HUES64 (cell line): ENCODE results near the gene UCN3.

ENCODE experiments used
- H3K27ac ChIP-seq: 2 replicates; pipeline ENCODE4 v1.7.0; 2013; ENCODE audit warnings: low read depth, low read length, inconsistent platforms
- H3K27me3 ChIP-seq: 2 replicates; pipeline ENCODE4 v1.6.1; 2013; ENCODE audit warnings: mild to moderate bottlenecking, low read length; ENCODE audit not compliant: insufficient read depth
- H3K36me3 ChIP-seq: 2 replicates; pipeline ENCODE4 v1.6.1; 2013; ENCODE audit warnings: mild to moderate bottlenecking, low read length; ENCODE audit not compliant: insufficient read depth
- H3K4me1 ChIP-seq: 2 replicates; pipeline ENCODE4 v1.6.1; 2013; ENCODE audit warnings: mild to moderate bottlenecking, low read length, moderate library complexity; ENCODE audit not compliant: insufficient read depth
- H3K4me3 ChIP-seq: 2 replicates; pipeline ENCODE4 v1.5.1; 2013; ENCODE audit warnings: mild to moderate bottlenecking, low read length, moderate library complexity
- H3K9ac ChIP-seq: 2 replicates; pipeline ENCODE4 v1.6.1; 2013; ENCODE audit warnings: mild to moderate bottlenecking, low read depth, low read length
- H3K9me3 ChIP-seq: 2 replicates; pipeline ENCODE4 v1.6.1; 2013; ENCODE audit warnings: low read depth, low read length; ENCODE audit not compliant: insufficient read depth
- WGBS: fragments of 150-250, 120-280 bp; methylation state at CpG from one replicate; pipeline ENCODE4 v1.1.7; 2013; ENCODE audit warnings: missing lambda C conversion rate; 5-methylcytosine and 5-hydroxymethylcytosine counted together

UCN3 gene

DNA sequence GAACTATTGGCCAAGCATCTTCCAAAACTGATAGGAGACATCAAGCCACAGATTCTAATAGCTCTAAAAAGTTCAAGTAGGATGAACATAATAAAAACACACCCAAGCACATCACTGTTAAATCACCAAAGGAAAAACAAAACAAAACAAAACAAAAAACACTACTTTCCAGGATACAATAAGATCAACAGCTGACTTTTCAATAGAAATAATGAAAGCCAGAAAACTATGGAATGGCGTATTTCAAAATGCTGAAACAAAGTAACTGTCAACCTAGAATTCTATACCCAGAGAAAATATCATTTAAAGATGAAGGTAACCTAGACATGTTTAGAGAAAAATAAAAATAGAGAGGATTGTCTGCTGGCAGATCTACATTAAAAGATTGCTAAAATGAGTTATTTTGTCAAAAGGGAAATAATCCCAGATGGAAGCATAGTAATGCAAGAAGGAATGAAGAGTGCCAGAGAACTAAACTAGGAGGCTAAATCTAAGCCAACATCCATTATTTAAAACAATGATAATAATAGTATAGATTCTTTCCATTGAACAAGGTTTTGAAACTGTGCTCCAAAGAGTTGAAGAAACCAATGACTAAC, 25.9 kb downstream of the UCN3 start:
- no peak overlapping the region for H3K4me3 ChIP-seq
- no peak overlapping the region for H3K27ac ChIP-seq
- WGBS: 75% methylated on average over 1 of the region's 1 CpG
- H3K9me3 ChIP-seq: peaks cover 39% of the 10 kb centered on the region
- H3K4me1 ChIP-seq: no peaks in the 10 kb centered on the region
- no peak overlapping the region for H3K9ac ChIP-seq
- no peaks in the 10 kb centered on the region for H3K27me3 ChIP-seq
- H3K36me3 ChIP-seq: 0 out of 2 replicates have a peak, but pooled peaks cover 2% of the 10 kb centered on the region

DNA sequence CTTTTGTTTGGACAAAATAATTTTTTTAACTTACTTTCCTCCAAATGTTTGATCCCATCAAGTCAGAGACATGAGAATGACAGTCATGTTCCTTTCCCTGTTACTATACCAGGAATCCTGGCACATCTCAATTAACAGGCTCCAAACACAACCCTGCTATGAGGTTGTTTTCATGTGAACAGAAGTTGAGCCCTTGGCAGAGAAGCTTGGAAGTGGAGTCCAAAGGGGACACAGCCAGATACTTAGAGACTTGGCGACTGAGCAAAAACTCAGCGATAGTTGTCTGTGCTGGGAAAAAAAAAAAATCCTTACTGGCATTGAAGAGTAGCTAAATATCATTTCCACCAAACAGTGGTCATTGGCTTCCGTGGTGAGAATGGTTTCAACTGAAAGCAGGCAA, 27.0 kb downstream of the UCN3 start:
- WGBS: 98% methylated on average over 3 of the region's 3 CpGs
- H3K36me3 ChIP-seq: 0 out of 2 replicates have a peak, but pooled peaks cover 2% of the 10 kb centered on the region
- no peak overlapping the region for H3K9ac ChIP-seq
- H3K9me3 ChIP-seq: peaks cover 39% of the 10 kb centered on the region
- H3K4me1 ChIP-seq: no peaks in the 10 kb centered on the region
- no peak overlapping the region for H3K4me3 ChIP-seq
- no peaks in the 10 kb centered on the region for H3K27me3 ChIP-seq
- H3K27ac ChIP-seq: no peak overlapping the region

DNA sequence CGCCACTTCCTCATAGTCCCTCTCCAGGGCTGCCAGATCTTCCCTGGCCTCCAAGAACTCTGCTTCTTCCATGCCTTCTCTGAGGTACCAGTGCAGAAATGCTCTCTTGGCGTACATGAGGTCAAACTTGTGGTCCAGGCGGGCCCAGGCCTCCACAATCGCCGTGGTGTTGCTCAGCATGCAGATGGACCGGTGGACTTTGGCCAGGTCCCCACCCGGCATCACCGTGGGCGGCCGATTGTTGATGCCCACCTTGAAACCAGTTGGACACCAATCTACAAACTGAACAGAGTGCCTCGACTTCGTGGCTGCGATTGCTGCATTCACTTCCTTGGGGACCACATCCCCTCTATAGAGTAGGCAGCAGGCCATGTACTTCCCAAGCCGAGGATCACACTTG, 28.8 kb downstream of the UCN3 start:
- no peaks in the 10 kb centered on the region for H3K27me3 ChIP-seq
- no peak overlapping the region for H3K27ac ChIP-seq
- H3K4me1 ChIP-seq: no peaks in the 10 kb centered on the region
- H3K36me3 ChIP-seq: 0 out of 2 replicates have a peak, but pooled peaks cover 2% of the 10 kb centered on the region
- peaks cover 39% of the 10 kb centered on the region for H3K9me3 ChIP-seq
- H3K4me3 ChIP-seq: no peak overlapping the region
- 96% methylated on average over 14 of the region's 14 CpGs for WGBS
- no peak overlapping the region for H3K9ac ChIP-seq

DNA sequence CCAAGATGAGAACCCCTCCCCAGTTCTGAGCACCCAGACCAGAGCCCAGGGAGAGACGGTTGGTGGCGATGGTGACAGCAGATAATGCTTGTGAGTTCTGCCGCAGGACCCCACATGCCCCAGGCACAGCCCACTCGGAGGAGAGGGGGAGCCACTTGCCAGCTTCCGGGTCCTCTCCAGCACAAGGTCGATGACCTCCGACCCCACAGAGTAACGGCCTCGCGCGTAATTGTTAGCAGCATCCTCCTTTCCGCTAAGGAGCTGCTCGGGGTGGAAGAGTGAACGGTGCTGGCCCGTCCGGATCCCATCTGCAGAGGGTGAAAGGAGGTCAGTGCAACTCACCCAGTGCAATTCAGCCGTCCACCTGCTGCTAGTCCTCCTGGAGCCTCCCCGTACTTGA, 30.4 kb downstream of the UCN3 start:
- Histone ChIP-seq H3K9me3 (peaks cover 24% of the 10 kb centered on the region), H3K27ac (no peak overlapping the region), H3K36me3 (0 out of 2 replicates have a peak, but pooled peaks cover 2% of the 10 kb centered on the region), H3K4me1 (no peaks in the 10 kb centered on the region), H3K27me3 (no peaks in the 10 kb centered on the region), H3K9ac (no peak overlapping the region), H3K4me3 (no peak overlapping the region)
- 96% methylated on average over 18 of the region's 18 CpGs for WGBS

DNA sequence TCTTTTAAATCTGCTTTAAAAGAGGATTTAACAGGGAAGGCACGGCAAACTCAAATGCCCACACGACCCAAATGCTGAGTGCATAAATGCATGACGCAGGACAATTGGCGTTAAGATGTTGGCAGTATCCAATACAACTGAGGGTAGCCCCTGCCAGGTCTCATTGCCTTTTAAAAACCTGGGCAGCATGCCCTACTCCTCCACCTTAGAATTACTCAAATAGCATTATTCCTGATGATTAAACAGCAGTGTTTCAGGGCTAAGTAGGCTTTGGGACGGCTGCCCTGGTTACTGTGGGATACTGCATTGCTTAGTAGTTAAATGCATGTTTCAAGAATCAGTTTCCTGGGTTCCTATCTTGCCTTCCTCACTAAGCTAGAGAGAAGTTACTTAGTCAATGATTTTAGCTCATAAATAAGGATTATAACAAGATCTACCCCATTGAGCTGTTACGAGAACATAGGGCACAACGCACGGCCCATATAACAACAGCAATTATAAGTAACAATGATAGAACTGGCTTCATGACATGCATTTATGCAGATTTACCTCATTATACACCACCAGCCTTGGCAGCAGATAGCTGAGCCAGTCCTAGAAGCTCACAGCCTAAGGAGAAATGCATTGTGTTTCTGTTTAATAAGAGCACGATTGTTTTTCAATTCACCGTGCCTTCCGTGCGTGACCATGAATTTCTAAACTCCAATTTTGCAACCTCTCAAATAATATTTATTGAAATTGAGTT, 32.0 kb downstream of the UCN3 start:
- Histone ChIP-seq H3K9ac (no peak overlapping the region), H3K36me3 (no peaks in the 10 kb centered on the region)

DNA sequence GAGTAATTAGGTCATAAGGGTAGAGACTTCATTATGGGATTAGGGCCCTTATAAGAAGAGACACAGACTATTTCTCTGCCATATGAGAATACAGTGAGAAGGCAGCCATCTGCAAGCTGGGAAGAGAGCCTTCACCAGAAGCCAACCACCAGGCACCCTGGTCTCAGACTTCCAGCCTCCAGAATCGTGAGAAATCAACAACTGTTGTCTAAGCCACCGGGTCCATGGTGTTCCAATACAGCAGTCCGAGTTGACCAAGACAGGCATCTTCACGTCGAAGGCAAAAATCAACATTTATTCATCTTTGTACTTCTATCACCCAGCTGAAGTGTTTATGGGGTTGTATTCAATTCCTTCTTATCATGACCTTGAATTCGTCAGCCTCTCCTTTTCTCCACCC, 34.6 kb downstream of the UCN3 start:
- H3K9me3 ChIP-seq: no peaks in the 10 kb centered on the region
- no peaks in the 10 kb centered on the region for H3K27me3 ChIP-seq
- H3K4me3 ChIP-seq: no peak overlapping the region
- no peaks in the 10 kb centered on the region for H3K36me3 ChIP-seq
- H3K4me1 ChIP-seq: no peaks in the 10 kb centered on the region
- 88% methylated on average over 6 of the region's 6 CpGs for WGBS
- no peak overlapping the region for H3K27ac ChIP-seq
- no peak overlapping the region for H3K9ac ChIP-seq

More for the DNA sequence above, 32.0 kb downstream of the UCN3 start:
- no peak overlapping the region for H3K27ac ChIP-seq
- no peak overlapping the region for H3K4me3 ChIP-seq
- WGBS: 94% methylated on average over 10 of the region's 12 CpGs
- no peaks in the 10 kb centered on the region for H3K4me1 ChIP-seq
- H3K27me3 ChIP-seq: no peaks in the 10 kb centered on the region
- peaks cover 8% of the 10 kb centered on the region for H3K9me3 ChIP-seq

DNA sequence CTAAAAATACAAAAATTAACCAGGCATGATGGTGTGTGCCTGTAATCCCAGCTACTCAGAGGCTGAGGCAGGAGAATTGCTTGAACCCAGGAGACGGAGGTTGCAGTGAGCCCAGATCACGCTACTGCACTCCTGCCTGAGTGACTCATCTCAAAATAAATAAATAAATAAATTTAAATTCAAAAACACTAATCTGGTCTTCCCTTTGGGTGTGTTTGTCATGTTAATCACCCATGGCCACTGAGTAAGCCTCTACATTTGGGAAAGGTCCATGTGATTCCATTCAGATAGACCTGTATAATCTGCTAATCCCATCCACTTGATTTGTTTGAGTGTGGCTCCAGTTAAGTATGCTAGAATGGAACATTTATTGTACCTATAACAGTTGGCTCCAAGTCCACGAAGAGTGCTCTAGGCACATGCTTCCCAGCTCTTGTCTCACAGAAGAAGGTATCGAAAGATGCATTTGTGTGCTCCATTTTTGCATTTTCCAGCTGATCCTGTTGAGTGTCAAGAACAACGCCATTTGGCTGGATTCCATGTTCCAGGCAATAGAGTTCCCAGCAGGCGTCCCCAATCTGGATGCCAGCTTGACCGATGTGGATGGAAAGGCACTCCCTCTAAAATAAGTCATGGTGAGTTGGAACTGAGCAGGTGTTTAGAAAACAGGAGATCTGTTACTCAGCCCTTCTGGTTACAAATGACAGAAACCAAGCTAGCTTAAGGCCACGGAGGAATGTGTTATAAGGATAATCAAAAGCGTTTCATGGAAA, 35.9 kb downstream of the UCN3 start:
- H3K36me3 ChIP-seq: no peaks in the 10 kb centered on the region
- H3K4me3 ChIP-seq: no peak overlapping the region
- H3K9ac ChIP-seq: no peak overlapping the region
- 96% methylated on average over 8 of the region's 9 CpGs for WGBS
- H3K9me3 ChIP-seq: no peaks in the 10 kb centered on the region
- H3K27me3 ChIP-seq: no peaks in the 10 kb centered on the region
- H3K4me1 ChIP-seq: no peaks in the 10 kb centered on the region
- H3K27ac ChIP-seq: no peak overlapping the region

DNA sequence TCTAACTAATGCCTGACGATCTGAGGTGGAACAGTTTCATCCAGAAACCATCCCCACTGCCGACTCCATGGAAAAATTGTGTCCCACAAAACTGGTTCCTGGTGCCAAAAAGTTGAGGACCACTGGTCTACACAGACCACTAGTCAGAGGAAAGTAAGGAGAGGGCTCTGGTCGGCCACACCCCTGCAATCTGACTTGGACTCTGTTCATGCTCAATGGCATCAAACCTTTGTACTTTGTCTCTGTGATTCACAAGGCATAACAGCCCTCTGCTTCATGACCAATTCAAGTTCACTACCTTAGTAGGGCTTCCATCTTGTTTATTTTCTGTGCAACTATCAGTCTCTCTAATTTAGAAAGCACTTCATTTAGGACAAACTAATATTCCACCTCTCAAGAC, 38.0 kb downstream of the UCN3 start:
- H3K9ac ChIP-seq: no peak overlapping the region
- peaks cover 14% of the 10 kb centered on the region for H3K9me3 ChIP-seq
- no peak overlapping the region for H3K27ac ChIP-seq
- 93% methylated on average over 3 of the region's 3 CpGs for WGBS
- no peak overlapping the region for H3K4me3 ChIP-seq
- no peaks in the 10 kb centered on the region for H3K4me1 ChIP-seq
- no peaks in the 10 kb centered on the region for H3K36me3 ChIP-seq
- H3K27me3 ChIP-seq: no peaks in the 10 kb centered on the region

DNA sequence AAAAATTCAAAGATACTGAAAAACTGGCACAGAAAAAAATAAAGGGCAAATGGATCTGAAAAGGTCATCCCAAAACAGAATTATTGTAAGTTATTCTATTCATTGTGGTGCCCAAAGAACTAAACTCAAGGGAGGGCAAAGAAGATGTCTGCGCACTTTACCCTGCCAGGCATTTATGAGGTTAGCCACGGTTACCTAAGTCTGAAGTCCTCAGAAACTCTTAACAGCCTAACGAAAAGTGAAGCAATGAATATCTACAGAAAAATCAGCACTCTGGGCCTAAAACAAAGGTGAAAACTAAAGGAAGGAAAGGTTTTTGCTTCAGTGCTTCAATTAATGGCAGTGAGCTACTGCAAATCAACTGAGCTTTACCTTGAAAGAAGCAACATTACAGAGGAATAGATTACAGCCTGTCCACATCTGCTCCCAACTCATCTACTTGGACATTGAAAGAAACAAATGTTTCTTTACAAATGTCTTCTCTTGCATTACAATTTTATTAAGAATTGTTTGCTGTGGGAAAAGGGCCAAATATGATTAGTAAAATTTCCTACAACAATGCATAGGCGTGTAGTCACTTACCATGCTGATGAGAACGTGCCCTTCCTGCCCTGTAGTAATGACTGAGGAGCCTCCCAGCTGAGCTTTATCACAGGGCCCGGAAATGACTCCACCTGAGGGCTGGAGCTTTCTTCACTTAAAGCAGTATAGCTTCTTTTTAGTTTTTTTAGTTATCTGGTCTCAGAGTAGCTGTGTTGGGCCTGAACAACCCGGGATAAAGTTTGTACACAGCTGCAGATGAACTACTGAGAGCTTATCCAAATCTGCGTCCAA, 39.7 kb downstream of the UCN3 start, which contains the start of gene TUBAL3:
TSS of gene TUBAL3 (minus strand) at position 621 of the 834 bp plus-strand sequence. CDS start at position 585, 36 bp downstream.
- Histone ChIP-seq H3K4me1 (no peaks in the 10 kb centered on the region), H3K27me3 (no peaks in the 10 kb centered on the region), H3K27ac (no peak within 1 kb of the TSS), H3K36me3 (no peaks in the 10 kb centered on the region), H3K4me3 (no peak within 1 kb of the TSS), H3K9ac (no peak within 1 kb of the TSS), H3K9me3 (peaks cover 14% of the 10 kb centered on the region)
- WGBS: 86% methylated on average over 8 of the region's 8 CpGs

DNA sequence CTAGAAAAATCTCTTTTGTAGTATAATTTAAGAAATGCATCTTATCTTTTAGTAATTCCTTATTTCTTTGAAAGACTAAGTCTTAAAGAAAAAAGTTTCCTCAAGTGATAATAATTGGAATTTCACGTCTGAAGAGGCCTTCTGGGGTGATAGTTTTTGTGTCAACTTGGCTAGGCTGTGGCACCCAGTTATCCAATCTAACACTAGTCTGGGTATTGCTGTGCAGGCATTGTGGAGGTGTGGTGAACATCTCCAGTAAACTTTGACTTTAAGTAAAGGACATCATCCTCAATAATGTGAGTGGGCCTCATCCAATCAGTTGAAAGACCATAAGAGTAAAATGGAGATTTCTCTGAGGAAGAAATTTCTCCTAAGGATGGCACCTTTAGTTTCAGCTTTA, 42.2 kb downstream of the UCN3 start:
- Histone ChIP-seq H3K4me1 (0 out of 2 replicates have a peak, but pooled peaks cover under 1% of the 10 kb centered on the region), H3K9ac (no peak overlapping the region), H3K27me3 (no peaks in the 10 kb centered on the region), H3K4me3 (no peak overlapping the region), H3K36me3 (no peaks in the 10 kb centered on the region), H3K9me3 (peaks cover 14% of the 10 kb centered on the region), H3K27ac (no peak overlapping the region)
- 83% methylated on average over 1 of the region's 1 CpG for WGBS
